OCI-LY3 (cell line): ENCODE data around the gene TLR9.

Experiments
- CTCF ChIP-seq: fragments of 200-600, 300-600 bp; sonication (generic); IDR thresholded peaks from 2 replicates; pipeline ENCODE4 v1.5.1; 2014; ENCODE audit warnings: antibody characterized with exemption, low read length, low read depth
- EZH2phosphoT487 ChIP-seq: fragments of 200-600 bp; shearing (Covaris generic); IDR thresholded peaks from 2 replicates; pipeline ENCODE4 v1.6.1; 2018; ENCODE audit warnings: antibody characterized with exemption, mixed run types, low read depth

DNA sequence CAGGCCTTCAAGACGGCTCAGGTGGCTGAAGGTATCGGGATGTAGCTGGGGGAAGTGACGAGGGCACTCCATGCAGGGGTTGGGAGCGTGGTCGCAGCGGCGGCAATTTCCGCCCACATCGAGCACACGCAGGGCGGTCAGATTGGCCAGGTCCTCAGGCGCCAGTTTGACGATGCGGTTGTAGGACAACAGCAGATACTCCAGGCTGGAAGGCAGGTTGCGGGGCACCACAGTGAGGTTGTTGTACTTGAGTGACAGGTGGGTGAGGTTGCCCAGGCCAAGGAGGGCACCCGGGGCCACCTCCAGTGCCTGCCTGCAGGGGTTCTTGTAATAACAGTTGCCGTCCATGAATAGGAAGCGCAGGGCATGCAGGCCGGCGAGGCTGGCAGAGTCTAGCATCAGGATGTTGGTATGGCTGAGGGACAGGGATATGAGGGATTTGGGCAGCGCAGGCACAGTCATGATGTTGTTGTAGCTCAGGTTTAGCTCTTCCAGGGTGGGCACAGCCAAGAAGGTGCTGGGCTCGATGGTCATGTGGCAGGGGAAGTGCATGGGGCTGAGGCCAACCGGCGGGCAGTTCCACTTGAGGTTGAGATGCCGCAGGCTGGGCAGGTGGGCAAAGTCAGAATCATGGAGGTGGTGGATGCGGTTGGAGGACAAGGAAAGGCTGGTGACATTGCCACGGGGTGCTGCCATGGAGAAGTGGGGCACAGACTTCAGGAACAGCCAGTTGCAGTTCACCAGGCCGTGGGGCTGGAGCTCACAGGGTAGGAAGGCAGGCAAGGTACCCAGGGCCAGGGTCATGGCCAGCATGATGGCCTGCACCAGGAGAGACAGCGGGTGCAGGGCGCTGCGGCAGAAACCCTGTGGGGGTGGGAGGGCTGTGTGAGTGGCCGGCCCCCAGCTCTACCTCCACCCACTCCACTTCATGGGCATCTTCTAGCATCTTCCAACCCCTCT lies 1.7 kb downstream of the TLR9 start:
- TF ChIP-seq CTCF (no peak), EZH2phosphoT487 (no peak)
